ENCODE measurements around the gene WBP2.
A peak's percentile ranks its signal among the peaks of the same experiment; 100 is the strongest.

WBP2 gene

GRCh38 chr17:75848523-75849278, 6.4 kb downstream of the WBP2 start:
- H2AK5ac ChIP-seq (ENCODE audit: low read length): no peak overlapping the region
- H3K4ac ChIP-seq (ENCODE audit: low read depth, low read length): no peak overlapping the region
- no CpG with 5 or more reads among the region's 16 CpGs for WGBS (ENCODE audit: extremely low coverage, insufficient coverage, low lambda C conversion rate)
- peaks cover 10% of the 10 kb centered on the region for H3K36me3 ChIP-seq (ENCODE audit: control insufficient read depth, insufficient read depth, low read length)
- H2BK15ac ChIP-seq (replicated peaks; ENCODE audit: low read depth): no peak overlapping the region
- no peak overlapping the region for H3K4me3 ChIP-seq (ENCODE audit: low read length)
- H3K27me3 ChIP-seq (ENCODE audit: insufficient read depth, low read length, poor library complexity): no peaks in the 10 kb centered on the region
- no peak overlapping the region for H2BK5ac ChIP-seq (ENCODE audit: low read length)
- no peak overlapping the region for H2BK120ac ChIP-seq (ENCODE audit: low read depth, low read length)
- H3K79me1 ChIP-seq (ENCODE audit: low read length): peaks cover 2% of the 10 kb centered on the region
- no peak overlapping the region for H3K18ac ChIP-seq (ENCODE audit: low read length)
- H3K79me2 ChIP-seq (ENCODE audit: control insufficient read depth, insufficient read depth, low read length): peaks cover 2% of the 10 kb centered on the region
- H3K4me1 ChIP-seq (ENCODE audit: control insufficient read depth, low read depth, low read length): peaks cover 7% of the 10 kb centered on the region
- no peak overlapping the region for H3K9ac ChIP-seq (ENCODE audit: low read length)
- H3K4me2 ChIP-seq (ENCODE audit: low read length): no peak overlapping the region
- DNase-seq: peak; percentile 83
- no peak overlapping the region for H3K23ac ChIP-seq (ENCODE audit: low read length)
- H4K5ac ChIP-seq (ENCODE audit: low read length): no peak overlapping the region
- no peak overlapping the region for H3K27ac ChIP-seq (ENCODE audit: low read depth, low read length)
- H4K8ac ChIP-seq (ENCODE audit: low read depth, low read length): no peak overlapping the region
- H3K56ac ChIP-seq (ENCODE audit: low read length): peak overlapping the region; percentile 19

GRCh38 chr17:75847614-75848522, 7.3 kb downstream of the WBP2 start:
- Histone ChIP-seq H3K56ac (ENCODE audit: low read length) (no peak overlapping the region), H2BK15ac (replicated peaks; ENCODE audit: low read depth) (no peak overlapping the region), H3K4me2 (ENCODE audit: low read length) (no peak overlapping the region), H3K23ac (ENCODE audit: low read length) (no peak overlapping the region), H3K79me2 (ENCODE audit: control insufficient read depth, insufficient read depth, low read length) (no peaks in the 10 kb centered on the region), H2BK120ac (ENCODE audit: low read depth, low read length) (no peak overlapping the region), H2AK5ac (ENCODE audit: low read length) (no peak overlapping the region), H4K8ac (ENCODE audit: low read depth, low read length) (no peak overlapping the region), H3K36me3 (ENCODE audit: control insufficient read depth, insufficient read depth, low read length) (peaks cover 10% of the 10 kb centered on the region), H4K5ac (ENCODE audit: low read length) (no peak overlapping the region), H3K27me3 (ENCODE audit: insufficient read depth, low read length, poor library complexity) (no peaks in the 10 kb centered on the region), H3K4me1 (ENCODE audit: control insufficient read depth, low read depth, low read length) (peaks cover 7% of the 10 kb centered on the region), H3K4ac (ENCODE audit: low read depth, low read length) (no peak overlapping the region), H3K27ac (ENCODE audit: low read depth, low read length) (no peak overlapping the region), H3K18ac (ENCODE audit: low read length) (no peak overlapping the region), H3K79me1 (ENCODE audit: low read length) (no peaks in the 10 kb centered on the region), H2BK5ac (ENCODE audit: low read length) (no peak overlapping the region), H3K4me3 (ENCODE audit: low read length) (no peak overlapping the region), H3K9ac (ENCODE audit: low read length) (no peak overlapping the region)
- no peak for DNase-seq
- WGBS (ENCODE audit: extremely low coverage, insufficient coverage, low lambda C conversion rate): no CpG with 5 or more reads among the region's 25 CpGs

GRCh38 chr17:75846692-75847613, 8.2 kb downstream of the WBP2 start:
- Histone ChIP-seq H3K79me1 (ENCODE audit: low read length) (no peaks in the 10 kb centered on the region), H3K36me3 (ENCODE audit: control insufficient read depth, insufficient read depth, low read length) (peaks cover 10% of the 10 kb centered on the region), H3K27me3 (ENCODE audit: insufficient read depth, low read length, poor library complexity) (no peaks in the 10 kb centered on the region), H3K56ac (ENCODE audit: low read length) (no peak overlapping the region), H4K8ac (ENCODE audit: low read depth, low read length) (no peak overlapping the region), H3K4me1 (ENCODE audit: control insufficient read depth, low read depth, low read length) (peaks cover 7% of the 10 kb centered on the region), H3K4ac (ENCODE audit: low read depth, low read length) (no peak overlapping the region), H3K9ac (ENCODE audit: low read length) (no peak overlapping the region), H3K4me2 (ENCODE audit: low read length) (no peak overlapping the region), H2BK5ac (ENCODE audit: low read length) (no peak overlapping the region), H3K23ac (ENCODE audit: low read length) (no peak overlapping the region), H4K5ac (ENCODE audit: low read length) (no peak overlapping the region), H3K79me2 (ENCODE audit: control insufficient read depth, insufficient read depth, low read length) (no peaks in the 10 kb centered on the region), H3K4me3 (ENCODE audit: low read length) (no peak overlapping the region), H3K18ac (ENCODE audit: low read length) (no peak overlapping the region), H3K27ac (ENCODE audit: low read depth, low read length) (no peak overlapping the region), H2BK120ac (ENCODE audit: low read depth, low read length) (no peak overlapping the region), H2AK5ac (ENCODE audit: low read length) (no peak overlapping the region), H2BK15ac (replicated peaks; ENCODE audit: low read depth) (no peak overlapping the region)
- WGBS (ENCODE audit: extremely low coverage, insufficient coverage, low lambda C conversion rate): no CpG with 5 or more reads among the region's 34 CpGs
- DNase-seq: no peak

- peak overlapping the region; percentile 35 for H3K27ac ChIP-seq (ENCODE audit: low read depth, low read length)
Observed at GRCh38 chr17:75845933-75846691, 9.0 kb downstream of the WBP2 start.

More at GRCh38 chr17:75845933-75846691, 9.0 kb downstream of the WBP2 start:
- Histone ChIP-seq H3K79me1 (ENCODE audit: low read length) (no peaks in the 10 kb centered on the region), H3K23ac (ENCODE audit: low read length) (no peak overlapping the region), H2BK15ac (replicated peaks; ENCODE audit: low read depth) (no peak overlapping the region), H2BK5ac (ENCODE audit: low read length) (no peak overlapping the region), H3K36me3 (ENCODE audit: control insufficient read depth, insufficient read depth, low read length) (peaks cover 8% of the 10 kb centered on the region), H2AK5ac (ENCODE audit: low read length) (no peak overlapping the region), H3K79me2 (ENCODE audit: control insufficient read depth, insufficient read depth, low read length) (no peaks in the 10 kb centered on the region), H3K9ac (ENCODE audit: low read length) (no peak overlapping the region), H3K18ac (ENCODE audit: low read length) (no peak overlapping the region), H2BK120ac (ENCODE audit: low read depth, low read length) (no peak overlapping the region), H4K8ac (ENCODE audit: low read depth, low read length) (no peak overlapping the region), H4K5ac (ENCODE audit: low read length) (no peak overlapping the region), H3K4me3 (ENCODE audit: low read length) (no peak overlapping the region), H3K4me1 (ENCODE audit: control insufficient read depth, low read depth, low read length) (peaks cover 7% of the 10 kb centered on the region), H3K27me3 (ENCODE audit: insufficient read depth, low read length, poor library complexity) (no peaks in the 10 kb centered on the region), H3K56ac (ENCODE audit: low read length) (no peak overlapping the region), H3K4ac (ENCODE audit: low read depth, low read length) (no peak overlapping the region), H3K4me2 (ENCODE audit: low read length) (no peak overlapping the region)
- WGBS (ENCODE audit: extremely low coverage, insufficient coverage, low lambda C conversion rate): no CpG with 5 or more reads among the region's 22 CpGs
- peak; percentile 63 for DNase-seq
